ENCODE measurements around the gene SPARC.

GRCh38 chr5:151638619-151639018 is 48.1 kb downstream of the SPARC start:
- no peak for TF ChIP-seq ZNF8 (CRISPR knock-in tag; IDR thresholded peaks at IDR 0.05)
- TF ChIP-seq SNAI2 (CRISPR knock-in tag; IDR thresholded peaks at IDR 0.05) = no peak
- no peak for TF ChIP-seq PATZ1 (CRISPR knock-in tag; IDR thresholded peaks at IDR 0.05; ENCODE audit: borderline replicate concordance)
- no peak for TF ChIP-seq CSDC2 (CRISPR knock-in tag; IDR thresholded peaks at IDR 0.05)
- TF ChIP-seq ZNF565 (CRISPR knock-in tag; conservative IDR thresholded peaks at IDR 0.05; ENCODE audit: low read depth) = no peak
- TF ChIP-seq ZFP3 (CRISPR knock-in tag; IDR thresholded peaks at IDR 0.05) = no peak
- no peak for TF ChIP-seq ZC3H10 (CRISPR knock-in tag; IDR thresholded peaks at IDR 0.05)
- no peak for TF ChIP-seq CREB5 (CRISPR knock-in tag; IDR thresholded peaks at IDR 0.05; ENCODE audit: low read depth)
